GM12875 (cell line): ENCODE data around the gene LTN1.

ENCODE experiments used
- H3K4me3 ChIP-seq: one replicate; pipeline ENCODE4 v1.5.1; 2011; ENCODE audit warnings: low read depth, low read length, control low read depth
- TF ChIP-seq, protein P1 (sequence below): IDR thresholded peaks from 2 replicates; pipeline ENCODE4 v1.5.1; 2011; ENCODE audit warnings: low read depth, mild to moderate bottlenecking, control low read depth, inconsistent platforms, low read length, moderate library complexity, borderline replicate concordance; ENCODE audit not compliant: insufficient read depth

The LTN1 gene

DNA sequence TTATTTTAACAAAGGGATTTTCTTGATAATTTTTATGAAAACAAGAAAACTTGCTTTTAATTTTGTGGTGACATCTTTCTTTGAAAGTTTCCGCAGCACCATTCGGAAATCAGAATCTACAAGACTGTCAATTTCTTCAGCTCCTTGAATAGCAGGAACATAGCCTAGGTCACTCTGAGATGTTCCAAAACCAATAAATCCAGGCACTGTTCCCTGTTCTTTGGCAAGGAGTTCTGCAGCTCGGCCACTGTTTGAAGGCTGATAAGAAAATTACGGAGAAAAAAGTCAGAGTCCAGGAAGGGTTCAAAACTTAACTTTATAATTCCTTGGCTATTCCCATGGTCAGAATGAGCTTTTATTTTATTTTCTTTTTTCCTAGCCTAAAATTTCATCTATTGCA lies 6.0 kb downstream of the LTN1 start:
- TF ChIP-seq, protein P1, sequence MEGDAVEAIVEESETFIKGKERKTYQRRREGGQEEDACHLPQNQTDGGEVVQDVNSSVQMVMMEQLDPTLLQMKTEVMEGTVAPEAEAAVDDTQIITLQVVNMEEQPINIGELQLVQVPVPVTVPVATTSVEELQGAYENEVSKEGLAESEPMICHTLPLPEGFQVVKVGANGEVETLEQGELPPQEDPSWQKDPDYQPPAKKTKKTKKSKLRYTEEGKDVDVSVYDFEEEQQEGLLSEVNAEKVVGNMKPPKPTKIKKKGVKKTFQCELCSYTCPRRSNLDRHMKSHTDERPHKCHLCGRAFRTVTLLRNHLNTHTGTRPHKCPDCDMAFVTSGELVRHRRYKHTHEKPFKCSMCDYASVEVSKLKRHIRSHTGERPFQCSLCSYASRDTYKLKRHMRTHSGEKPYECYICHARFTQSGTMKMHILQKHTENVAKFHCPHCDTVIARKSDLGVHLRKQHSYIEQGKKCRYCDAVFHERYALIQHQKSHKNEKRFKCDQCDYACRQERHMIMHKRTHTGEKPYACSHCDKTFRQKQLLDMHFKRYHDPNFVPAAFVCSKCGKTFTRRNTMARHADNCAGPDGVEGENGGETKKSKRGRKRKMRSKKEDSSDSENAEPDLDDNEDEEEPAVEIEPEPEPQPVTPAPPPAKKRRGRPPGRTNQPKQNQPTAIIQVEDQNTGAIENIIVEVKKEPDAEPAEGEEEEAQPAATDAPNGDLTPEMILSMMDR: no peak
- H3K4me3 ChIP-seq: no peak overlapping the region

DNA sequence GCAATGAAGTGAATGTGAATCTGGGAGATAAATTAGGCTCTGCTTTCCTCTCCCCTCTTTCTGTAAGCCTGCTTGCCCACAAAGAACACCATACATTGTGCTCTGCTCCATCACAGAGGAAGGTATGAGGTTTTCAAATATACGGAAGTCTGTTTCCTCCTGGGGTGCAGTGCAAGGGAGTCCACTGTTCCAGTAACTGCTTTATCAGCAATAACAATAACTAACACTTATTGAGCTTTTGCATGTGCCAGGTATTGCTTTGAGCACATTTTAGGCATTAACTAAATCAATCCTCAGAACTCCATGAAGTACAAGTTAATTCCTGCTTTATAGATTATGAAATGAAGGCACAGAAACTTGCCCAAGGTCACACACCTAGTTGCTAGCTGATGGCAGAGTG lies 10.0 kb downstream of the LTN1 start:
- H3K4me3 ChIP-seq: no peak overlapping the region
- TF ChIP-seq, protein P1: no peak

DNA sequence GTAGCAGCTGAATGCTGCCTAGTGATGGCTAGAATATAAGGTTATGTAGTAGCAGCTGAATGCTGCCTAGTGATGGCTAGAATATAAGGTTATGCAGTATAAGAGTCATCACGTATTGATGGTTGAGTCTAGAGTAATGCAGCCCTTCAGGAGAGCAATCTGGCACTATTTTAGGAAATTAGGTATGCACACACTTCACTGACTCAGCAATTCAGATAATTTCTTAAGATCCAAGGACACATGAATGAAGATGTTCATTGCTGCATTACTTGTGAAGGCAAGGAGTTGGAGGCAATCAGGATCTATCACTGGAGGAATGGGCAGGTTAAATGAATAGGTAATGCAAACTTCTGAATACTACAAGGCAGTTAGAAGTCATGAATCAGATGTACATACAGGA lies 13.6 kb downstream of the LTN1 start:
- TF ChIP-seq, protein P1: no peak
- H3K4me3 ChIP-seq: no peak overlapping the region

DNA sequence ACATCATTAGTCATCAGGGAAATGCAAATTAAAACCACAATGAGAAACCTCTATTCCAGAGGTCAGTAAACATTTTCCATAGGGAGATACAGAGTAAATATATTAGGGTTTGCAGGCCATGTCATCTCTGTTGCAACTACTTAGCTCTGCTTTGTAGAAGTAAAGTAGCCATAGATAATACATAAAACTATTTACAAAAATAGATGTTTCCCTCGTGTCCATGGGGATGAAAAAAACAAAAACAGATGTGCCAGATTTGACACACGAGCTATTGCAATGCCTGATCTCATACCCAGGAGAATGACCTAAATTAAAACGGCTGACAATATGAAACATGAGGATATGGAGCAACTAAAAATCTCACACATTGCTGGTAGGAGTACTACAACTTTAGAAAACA lies 17.3 kb downstream of the LTN1 start:
- TF ChIP-seq, protein P1: no peak
- no peak overlapping the region for H3K4me3 ChIP-seq

DNA sequence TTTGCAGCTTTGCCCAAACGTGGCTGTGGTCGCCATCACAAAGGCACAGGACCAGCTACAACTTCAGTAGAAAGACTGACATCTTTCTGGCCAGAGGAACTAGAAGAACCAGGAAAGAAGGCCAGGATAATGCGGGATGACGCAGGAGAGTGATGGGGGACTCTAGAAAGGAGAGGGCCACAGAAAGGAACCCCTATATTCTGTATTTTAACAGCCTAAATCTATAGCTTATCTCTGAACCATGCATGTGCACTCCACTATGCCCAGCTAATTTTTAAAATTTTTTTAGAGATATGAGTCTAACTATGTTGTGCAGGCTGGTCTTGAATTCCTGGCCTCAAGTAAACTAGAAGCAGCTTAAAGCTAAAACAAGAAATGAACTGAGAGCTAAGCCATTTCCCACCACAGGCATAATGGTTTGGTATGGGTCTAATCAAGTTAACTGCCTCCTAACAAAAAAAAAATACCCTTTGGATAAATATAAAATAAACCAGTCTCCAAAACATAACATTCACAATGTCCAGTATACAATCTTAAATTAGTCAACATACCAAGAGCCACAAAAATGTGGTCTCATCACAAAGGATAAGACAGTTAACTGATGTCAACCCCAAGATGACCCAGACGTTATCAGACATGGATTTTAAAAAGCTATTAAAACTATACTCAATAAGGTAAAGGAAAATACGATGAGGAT lies 18.0 kb downstream of the LTN1 start:
- TF ChIP-seq, protein P1: no peak
- H3K4me3 ChIP-seq: no peak overlapping the region

DNA sequence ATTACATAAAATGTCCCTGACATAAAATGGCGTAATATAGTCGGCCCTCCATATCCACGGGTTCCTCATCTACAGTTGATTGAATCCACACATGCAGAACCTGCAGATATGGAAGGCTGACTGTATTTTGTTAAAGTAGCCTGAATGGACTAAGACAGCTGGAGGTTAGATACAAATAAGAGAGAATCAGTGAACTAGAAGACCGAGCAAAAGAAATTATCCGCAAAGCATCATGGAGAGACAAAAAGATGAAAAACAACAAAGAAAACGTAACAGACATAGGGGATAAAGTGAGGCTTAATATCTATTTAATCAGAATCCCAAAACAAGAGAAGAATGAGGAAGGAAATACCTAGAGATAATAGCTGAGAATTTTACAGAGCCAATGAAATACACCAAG lies 20.3 kb downstream of the LTN1 start:
- no peak overlapping the region for H3K4me3 ChIP-seq
- TF ChIP-seq, protein P1: no peak

DNA sequence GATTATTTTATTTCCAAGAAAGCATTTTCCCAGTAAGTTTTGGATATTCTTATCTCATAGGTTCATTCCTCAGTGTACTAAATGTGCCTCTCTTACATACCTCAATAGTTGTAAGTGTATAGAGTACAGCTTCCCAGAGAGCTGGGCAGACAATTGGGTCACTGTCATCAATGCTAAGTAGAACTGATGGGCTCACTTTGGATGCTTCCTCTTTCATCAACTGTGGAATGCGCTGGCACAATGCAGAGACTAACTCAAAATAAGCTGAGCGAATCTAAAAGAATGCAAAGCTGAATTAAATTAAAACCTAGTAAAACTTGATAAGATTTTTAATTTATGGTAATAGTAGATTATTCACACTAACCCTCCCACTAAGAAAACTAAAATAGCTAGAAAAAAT lies 21.5 kb downstream of the LTN1 start:
- H3K4me3 ChIP-seq: no peak overlapping the region
- TF ChIP-seq, protein P1: no peak
